Panc1 (cell line): ENCODE data around the gene ADORA1. TPM values are rescaled to one million over a fixed set of nuclear protein-coding genes. Genes with fewer than 3 reads are reported as not detected.

ENCODE experiments used
- ATAC-seq: fragments of 200-7000 bp; cut with Tn5 transposase; 2 replicates; pipeline ENCODE4 v1.9.1; 2020; ENCODE audit warnings: mild to moderate bottlenecking, moderate library complexity
- BruUV-seq: library from RNA; stranded (reverse); fragments of 400-500 nt; replicated peaks from 2 replicates; lab custom pipeline; 2021; lab: Mats Ljungman, UMichigan
- CTCF ChIA-PET: fragments of 300-600 bp; sonication (Branson Sonifier 250); formaldehyde crosslinking; loops from one replicate; lab custom pipeline; 2022; ENCODE audit warnings: antibody characterized with exemption; lab: Charles Lee
- POLR2A ChIA-PET: fragments of 300-600 bp; sonication (Branson Sonifier 250); formaldehyde crosslinking; loops from one replicate; lab custom pipeline; 2022; ENCODE audit warnings: antibody characterized with exemption; lab: Charles Lee
- DNase-seq: peaks from one replicate; pipeline ENCODE4 v3.0.0-alpha.2; 2010; ENCODE audit warnings: low read depth, low spot score
- H3K27ac ChIP-seq: 2 replicates; pipeline ENCODE4 v1.5.1; 2011; ENCODE audit warnings: mild to moderate bottlenecking, low read length, inconsistent platforms
- H3K27me3 ChIP-seq: fragments of 200-500 bp; sonication (Bioruptor generic); 2 replicates; pipeline ENCODE4 v1.6.0; 2014; ENCODE audit warnings: low read length, inconsistent platforms; ENCODE audit not compliant: control insufficient read depth, insufficient read depth
- H3K36me3 ChIP-seq: fragments of 200-500 bp; sonication (Bioruptor generic); 2 replicates; pipeline ENCODE4 v1.5.1; 2014; ENCODE audit warnings: inconsistent platforms, mild to moderate bottlenecking, low read length, moderate library complexity; ENCODE audit not compliant: control insufficient read depth, insufficient read depth
- H3K4me1 ChIP-seq: 2 replicates; pipeline ENCODE4 v1.5.1; 2011; ENCODE audit warnings: inconsistent platforms, mild to moderate bottlenecking, low read length, moderate library complexity; ENCODE audit not compliant: control insufficient read depth, insufficient read depth
- H3K4me3 ChIP-seq, 2 experiments: 2 replicates each; pipeline ENCODE4 v1.5.1; 2011 to 2012; ENCODE audit warnings: low read depth in 2 of 2, low read length in 2 of 2, mild to moderate bottlenecking in 2 of 2, inconsistent platforms in 1 of 2, moderate library complexity in 1 of 2
- H3K9me3 ChIP-seq: fragments of 200-500 bp; sonication (Bioruptor generic); 2 replicates; pipeline ENCODE4 v1.5.1; 2014; ENCODE audit warnings: low read depth, mild to moderate bottlenecking, inconsistent platforms, low read length, moderate library complexity; ENCODE audit not compliant: control insufficient read depth, insufficient read depth
- CTCF ChIP-seq: fragments of 450-650 bp; IDR thresholded peaks from 2 replicates; pipeline ENCODE4 v1.5.1; 2017; ENCODE audit warnings: mild to moderate bottlenecking
- POLR2AphosphoS5 ChIP-seq: IDR thresholded peaks from 2 replicates; pipeline ENCODE4 v1.6.1; 2012; ENCODE audit warnings: mild to moderate bottlenecking, low read depth, low read length, moderate library complexity
- REST ChIP-seq, 2 experiments: IDR thresholded peaks; 2 replicates each; pipeline ENCODE4 v1.6.1; 2011 to 2012; ENCODE audit warnings: low read depth in 2 of 2, control low read depth in 1 of 2, low read length in 1 of 2, mild to moderate bottlenecking in 1 of 2, moderate library complexity in 1 of 2; ENCODE audit not compliant: insufficient read depth in 1 of 2
- SIN3A ChIP-seq: IDR thresholded peaks from 2 replicates; pipeline ENCODE4 v1.6.1; 2012; ENCODE audit warnings: low read depth, mild to moderate bottlenecking, low read length, moderate library complexity, borderline replicate concordance; ENCODE audit not compliant: insufficient read depth
- TCF7L2 ChIP-seq: IDR thresholded peaks from 2 replicates; pipeline ENCODE4 v1.6.1; 2011; ENCODE audit warnings: mild to moderate bottlenecking, low read depth, low read length, inconsistent platforms
- in situ Hi-C: cut with HindIII; loops from 2 replicates; pipeline ENCODE4 v1.10.0; 2016; ENCODE audit warnings: low sequenced_read_pairs, low pct_unique_long_range_greater_than_20kb
- intact Hi-C: fragments of 100-400 bp; cut with micrococcal nuclease; formaldehyde crosslinking; loops from one replicate; pipeline ENCODE4 v1.10.0; 2022; ENCODE audit not compliant: unreplicated experiment
- total RNA-seq: library from RNA; stranded (reverse); gene quantifications from one replicate; pipeline ENCODE4 v1.2.1, GENCODE V29; 2021; ENCODE audit not compliant: unreplicated experiment

Gene ADORA1
- total RNA-seq, 1 experiment from 2014 or later = 8.5 TPM

- ChIA-PET CTCF (no interaction called here), POLR2A (no interaction called here)
- no peaks in the 10 kb centered on the region for H3K4me1 ChIP-seq
- H3K27ac ChIP-seq = no peak overlapping the region
- peaks cover 6% of the 10 kb centered on the region; the same call in 1 of the 2 replicates for H3K27me3 ChIP-seq
- intact Hi-C loops (no loop called here), in situ Hi-C loops (no loop called here)
- H3K9me3 ChIP-seq = no peaks in the 10 kb centered on the region
- H3K36me3 ChIP-seq = no peaks in the 10 kb centered on the region
- BruUV-seq = no TSS peak
- no peak overlapping the region for H3K4me3 ChIP-seq
- DNase-seq (no peak), ATAC-seq (no peak)
- TF ChIP-seq CTCF = no peak
- TF ChIP-seq POLR2AphosphoS5 = no peak
- TF ChIP-seq REST (IDR thresholded peaks at IDR 0.05; ENCODE audit: insufficient read depth in 1 of 2, low read depth in 2 of 2, low read length in 1 of 2) = no peak
- TF ChIP-seq SIN3A = no peak
- TF ChIP-seq TCF7L2 = no peak
Measured at GRCh38 chr1:203211812-203212211, 84.3 kb downstream of the ADORA1 start.

- BruUV-seq = no TSS peak
- H3K4me3 ChIP-seq = no peak overlapping the region
- DNase-seq (no peak), ATAC-seq (no peak)
- no peaks in the 10 kb centered on the region for H3K4me1 ChIP-seq
- intact Hi-C loops = no loop called here
- no peaks in the 10 kb centered on the region for H3K9me3 ChIP-seq
- ChIA-PET CTCF (interaction anchor here (2.1 kb wide), 1 partner anchor 95 kb away, joined by 9 read pairs; no protein-coding TSS in a partner anchor), POLR2A (no interaction called here)
- TF ChIP-seq TCF7L2 (no peak), SIN3A (no peak), POLR2AphosphoS5 (no peak), CTCF (no peak), REST (IDR thresholded peaks at IDR 0.05; ENCODE audit: insufficient read depth in 1 of 2, low read depth in 2 of 2, low read length in 1 of 2) (no peak)
- H3K27ac ChIP-seq = no peak overlapping the region
- in situ Hi-C loops = no loop called here
- H3K27me3 ChIP-seq = peaks cover 6% of the 10 kb centered on the region; the same call in 1 of the 2 replicates
- no peaks in the 10 kb centered on the region for H3K36me3 ChIP-seq
Measured at GRCh38 chr1:203213126-203213525, 85.6 kb downstream of the ADORA1 start.
